Activated CD8-positive, alpha-beta T cell treated with anti-CD3 and anti-CD28 coated beads for 36 hours (primary cell): ENCODE data around the gene E2F2. TPM values are rescaled to one million over a fixed set of nuclear protein-coding genes. Genes with fewer than 3 reads are reported as not detected.

Source experiments
- ATAC-seq: fragments of 200-7000 bp; cut with Tn5 transposase; one replicate; pipeline ENCODE4 v1.10.0; 2021; ENCODE audit warnings: mild to moderate bottlenecking, moderate library complexity
- CTCF ChIA-PET: fragments of 350-600 bp; sonication (Branson Sonifier 250); formaldehyde crosslinking; loops from one replicate; lab custom pipeline; 2021; ENCODE audit warnings: antibody characterized with exemption; lab: Charles Lee
- POLR2A ChIA-PET: fragments of 350-600 bp; sonication (Branson Sonifier 250); formaldehyde crosslinking; loops from one replicate; lab custom pipeline; 2021; ENCODE audit warnings: antibody characterized with exemption; lab: Charles Lee
- DNase-seq: peaks from one replicate; pipeline ENCODE4 v3.0.0-alpha.2; 2020
- H3K27ac Mint-ChIP-seq: one replicate; pipeline ENCODE4 v1.8.0; 2021; ENCODE audit warnings: mild to moderate bottlenecking, mixed read lengths
- H3K27me3 Mint-ChIP-seq: one replicate; pipeline ENCODE4 v1.8.0; 2021; ENCODE audit warnings: mixed read lengths
- H3K36me3 Mint-ChIP-seq: one replicate; pipeline ENCODE4 v1.8.0; 2021; ENCODE audit warnings: low read depth, mixed read lengths
- H3K4me1 Mint-ChIP-seq: one replicate; pipeline ENCODE4 v1.8.0; 2021; ENCODE audit warnings: low read depth, mixed read lengths
- H3K4me3 Mint-ChIP-seq: one replicate; pipeline ENCODE4 v1.8.0; 2021; ENCODE audit warnings: mild to moderate bottlenecking, moderate library complexity, mixed read lengths
- H3K9me3 Mint-ChIP-seq: one replicate; pipeline ENCODE4 v1.8.0; 2021; ENCODE audit warnings: mixed read lengths
- intact Hi-C: fragments of 100-400 bp; cut with micrococcal nuclease; formaldehyde crosslinking; loops from one replicate; pipeline ENCODE4 v1.10.0; 2022
- total RNA-seq, 2 experiments: library from RNA; stranded (reverse); gene quantifications; one replicate each; pipeline ENCODE4 v1.2.3, GENCODE V29; 2021
- TF ChIP-seq, protein P1 (sequence below): fragments of 200-600 bp; IDR thresholded peaks from one replicate; pipeline ENCODE4 v1.8.0; 2022; ENCODE audit warnings: antibody characterized with exemption, mild to moderate bottlenecking

The E2F2 gene
- total RNA-seq, 2 experiments from 2014 or later: 23.7 to 25.3 TPM

DNA sequence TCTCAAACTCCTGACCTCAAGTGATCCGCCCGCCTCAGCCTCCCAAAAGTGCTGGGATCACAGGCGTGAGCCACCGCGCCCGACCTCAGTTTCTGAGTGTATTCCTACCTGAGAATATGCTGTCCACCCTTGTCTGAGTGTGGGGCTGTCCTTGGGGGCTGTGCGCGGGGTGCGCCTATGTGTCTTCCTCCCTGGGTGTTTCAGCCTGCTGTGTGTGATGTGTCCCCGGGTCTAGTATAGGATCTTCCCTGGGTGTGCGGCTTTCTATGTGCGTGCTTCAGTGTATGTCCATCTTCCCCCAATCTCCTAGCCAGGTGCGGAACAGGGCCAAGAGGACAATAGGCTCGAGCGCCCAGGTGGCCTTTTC lies 36.6 kb upstream of the E2F2 start:
- DNase-seq (no peak), ATAC-seq (no peak)
- Mint-ChIP-seq H3K27ac (no peak overlapping the region), H3K27me3 (peaks cover 9% of the 10 kb centered on the region), H3K36me3 (no peaks in the 10 kb centered on the region), H3K9me3 (no peaks in the 10 kb centered on the region), H3K4me3 (peak overlapping the region; percentile 65), H3K4me1 (peaks cover 14% of the 10 kb centered on the region)
- intact Hi-C loops: no loop called here
- TF ChIP-seq, protein P1, sequence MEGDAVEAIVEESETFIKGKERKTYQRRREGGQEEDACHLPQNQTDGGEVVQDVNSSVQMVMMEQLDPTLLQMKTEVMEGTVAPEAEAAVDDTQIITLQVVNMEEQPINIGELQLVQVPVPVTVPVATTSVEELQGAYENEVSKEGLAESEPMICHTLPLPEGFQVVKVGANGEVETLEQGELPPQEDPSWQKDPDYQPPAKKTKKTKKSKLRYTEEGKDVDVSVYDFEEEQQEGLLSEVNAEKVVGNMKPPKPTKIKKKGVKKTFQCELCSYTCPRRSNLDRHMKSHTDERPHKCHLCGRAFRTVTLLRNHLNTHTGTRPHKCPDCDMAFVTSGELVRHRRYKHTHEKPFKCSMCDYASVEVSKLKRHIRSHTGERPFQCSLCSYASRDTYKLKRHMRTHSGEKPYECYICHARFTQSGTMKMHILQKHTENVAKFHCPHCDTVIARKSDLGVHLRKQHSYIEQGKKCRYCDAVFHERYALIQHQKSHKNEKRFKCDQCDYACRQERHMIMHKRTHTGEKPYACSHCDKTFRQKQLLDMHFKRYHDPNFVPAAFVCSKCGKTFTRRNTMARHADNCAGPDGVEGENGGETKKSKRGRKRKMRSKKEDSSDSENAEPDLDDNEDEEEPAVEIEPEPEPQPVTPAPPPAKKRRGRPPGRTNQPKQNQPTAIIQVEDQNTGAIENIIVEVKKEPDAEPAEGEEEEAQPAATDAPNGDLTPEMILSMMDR: no peak
- POLR2A ChIA-PET: interaction anchor here (1.7 kb wide), 1 partner anchor 9 kb away, joined by 8 read pairs; no protein-coding TSS in a partner anchor
- CTCF ChIA-PET: interaction anchor here (16.5 kb wide), 1 partner anchor 68 kb away, joined by 168 read pairs; no protein-coding TSS in a partner anchor

DNA sequence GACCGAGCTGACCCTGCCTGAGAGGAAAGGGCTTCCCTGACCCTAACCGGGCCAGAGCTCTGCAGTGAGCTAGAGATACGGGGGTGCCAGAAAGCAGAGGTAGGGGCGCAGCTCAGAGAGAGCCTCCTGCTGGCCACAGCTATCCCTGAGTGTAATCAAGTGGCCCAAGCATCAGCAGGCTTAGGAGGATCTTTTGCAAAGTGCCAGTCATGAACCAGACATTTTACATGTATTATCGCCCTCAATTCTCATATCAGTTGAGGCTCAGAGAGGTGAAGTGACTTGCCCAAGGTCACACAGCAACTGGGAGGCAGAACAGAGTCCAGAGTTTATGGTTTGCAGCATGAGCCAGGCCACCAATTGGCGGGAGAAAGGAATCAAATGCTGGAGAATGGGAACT lies 35.3 kb upstream of the E2F2 start:
- Mint-ChIP-seq H3K36me3 (no peaks in the 10 kb centered on the region), H3K9me3 (no peaks in the 10 kb centered on the region), H3K27me3 (peaks cover 12% of the 10 kb centered on the region), H3K27ac (no peak overlapping the region), H3K4me3 (no peak overlapping the region), H3K4me1 (peaks cover 21% of the 10 kb centered on the region)
- ChIA-PET POLR2A (interaction anchor here (0.6 to 1.1 kb wide), 2 partner anchors 10 to 14 kb away, joined by 3 read pairs; no protein-coding TSS in a partner anchor), CTCF (interaction anchor here (1.3 to 16.5 kb wide), 3 partner anchors 11 to 70 kb away, joined by 3 to 168 read pairs (median 10); no protein-coding TSS in a partner anchor)
- ATAC-seq (no peak), DNase-seq (no peak)
- intact Hi-C loops: no loop called here
- TF ChIP-seq, protein P1: no peak

DNA sequence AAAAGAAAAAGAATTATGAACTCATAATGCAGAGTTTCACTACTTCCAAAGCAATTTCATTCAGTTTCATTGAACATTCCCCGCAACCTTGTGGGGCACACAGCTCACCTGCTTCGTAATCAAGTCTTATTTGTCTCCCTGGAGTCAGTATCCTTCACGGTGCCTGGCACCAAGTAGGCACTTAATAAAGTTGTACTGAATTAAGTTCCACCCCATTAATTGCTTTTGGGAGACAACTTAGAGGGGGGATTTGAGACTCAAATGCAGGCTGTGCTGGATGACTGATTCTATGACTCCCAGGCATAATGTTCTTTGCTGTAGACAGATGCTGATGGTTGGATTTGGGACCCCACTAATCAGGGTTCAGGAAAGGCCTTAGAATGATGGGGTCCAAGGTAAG lies 34.7 kb upstream of the E2F2 start:
- POLR2A ChIA-PET: interaction anchor here (1.1 kb wide), 1 partner anchor 10 kb away, joined by 3 read pairs; no protein-coding TSS in a partner anchor
- ATAC-seq: no peak

DNA sequence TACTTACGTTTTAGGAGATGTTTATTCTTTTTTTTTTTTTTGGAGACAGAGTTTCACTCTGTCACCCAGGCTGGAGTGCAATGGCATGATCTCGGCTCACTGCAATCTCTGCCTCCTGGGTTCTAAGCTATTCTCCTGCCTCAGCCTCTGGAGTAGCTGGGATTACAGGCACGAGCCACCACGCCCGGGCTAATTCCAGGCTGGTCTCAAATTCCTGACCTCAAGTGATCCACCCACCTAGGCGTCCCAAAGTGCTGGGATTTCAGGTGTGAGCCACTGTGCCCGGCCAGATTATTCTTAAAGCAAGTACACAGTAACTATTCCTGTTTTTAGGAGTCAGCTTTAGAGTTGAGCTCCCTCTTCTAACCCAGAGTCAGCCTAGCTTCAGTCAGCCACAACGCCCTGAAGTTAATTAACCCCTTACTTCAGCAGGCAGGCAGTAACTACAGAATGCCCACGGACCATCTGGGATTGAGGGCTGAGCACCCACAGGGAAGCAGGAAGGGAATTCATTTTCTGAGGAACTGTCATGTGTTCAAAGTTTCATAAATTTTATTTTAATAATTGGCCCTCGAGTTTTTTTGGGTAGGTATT lies 33.6 kb upstream of the E2F2 start:
- H3K4me3 Mint-ChIP-seq: no peak overlapping the region
- H3K36me3 Mint-ChIP-seq: no peaks in the 10 kb centered on the region
- DNase-seq (no peak), ATAC-seq (no peak)
- POLR2A ChIA-PET: interaction anchor here (0.9 to 1.0 kb wide), 3 partner anchors 13 to 73 kb away, joined by 3 read pairs; no protein-coding TSS in a partner anchor
- intact Hi-C loops: no loop called here
- TF ChIP-seq, protein P1: no peak
- peaks cover 12% of the 10 kb centered on the region for H3K27me3 Mint-ChIP-seq
- H3K27ac Mint-ChIP-seq: no peak overlapping the region
- H3K9me3 Mint-ChIP-seq: no peaks in the 10 kb centered on the region
- CTCF ChIA-PET: interaction anchor here (1.1 to 16.5 kb wide), 4 partner anchors 10 to 71 kb away, joined by 3 to 168 read pairs (median 6); no protein-coding TSS in a partner anchor
- H3K4me1 Mint-ChIP-seq: peaks cover 30% of the 10 kb centered on the region

More for the DNA sequence above, 34.7 kb upstream of the E2F2 start:
- intact Hi-C loops: no loop called here
- H3K27me3 Mint-ChIP-seq: peaks cover 12% of the 10 kb centered on the region
- no peak overlapping the region for H3K4me3 Mint-ChIP-seq
- H3K4me1 Mint-ChIP-seq: peaks cover 21% of the 10 kb centered on the region
- no peaks in the 10 kb centered on the region for H3K36me3 Mint-ChIP-seq
- H3K27ac Mint-ChIP-seq: no peak overlapping the region
- no peaks in the 10 kb centered on the region for H3K9me3 Mint-ChIP-seq
- no peak for DNase-seq
- CTCF ChIA-PET: interaction anchor here (1.3 to 16.5 kb wide), 3 partner anchors 11 to 70 kb away, joined by 3 to 168 read pairs (median 10); no protein-coding TSS in a partner anchor
- TF ChIP-seq, protein P1: no peak
